K562 (cell line): ENCODE data around the gene PAQR4. TPM values are rescaled to one million over a fixed set of nuclear protein-coding genes. Genes with fewer than 3 reads are reported as not detected.

Experiments used
- BCOR ChIP-seq: fragments of 450-650 bp; IDR thresholded peaks from 2 replicates; pipeline ENCODE4 v1.6.1; 2016
- C11orf30 ChIP-seq: fragments of 450-650 bp; IDR thresholded peaks from 2 replicates; pipeline ENCODE4 v1.6.1; 2016; ENCODE audit warnings: low read depth, mild to moderate bottlenecking
- CREB1 ChIP-seq, 2 experiments: sonication (generic) in 1 of 2; formaldehyde crosslinking in 1 of 2; IDR thresholded peaks; 2 replicates each; pipeline versions ENCODE4 v1.6.1 to v1.8.0; 2012 to 2022; ENCODE audit warnings: inconsistent platforms in 1 of 2, mild to moderate bottlenecking in 1 of 2, missing genetic modification reagents in 1 of 2, moderate library complexity in 1 of 2
- HDAC2 ChIP-seq: fragments of 450-650 bp; IDR thresholded peaks from 2 replicates; pipeline ENCODE4 v1.6.1; 2016; ENCODE audit warnings: mild to moderate bottlenecking
- PCBP2 ChIP-seq: fragments of 200-400 bp; formaldehyde crosslinking; IDR thresholded peaks from 2 replicates; pipeline ENCODE4 v1.6.1; 2018; ENCODE audit warnings: low read length, low read depth, mild to moderate bottlenecking, moderate library complexity; ENCODE audit not compliant: poor library complexity, severe bottlenecking
- SIN3A ChIP-seq, 2 experiments: fragments of 150-350 bp in 1 of 2; IDR thresholded peaks; 2 replicates each; pipeline ENCODE4 v1.6.1; 2011 to 2016; ENCODE audit warnings: borderline replicate concordance in 2 of 2, low read depth in 2 of 2, low read length in 2 of 2, mild to moderate bottlenecking in 2 of 2, moderate library complexity in 2 of 2; ENCODE audit not compliant: control insufficient read depth in 1 of 2
- SRSF9 ChIP-seq: fragments of 200-400 bp; formaldehyde crosslinking; IDR thresholded peaks from 2 replicates; pipeline ENCODE4 v1.6.1; 2017; ENCODE audit warnings: low read depth, low read length, borderline replicate concordance
- TAF9B ChIP-seq: fragments of 450-650 bp; IDR thresholded peaks from 2 replicates; pipeline ENCODE4 v1.6.1; 2018; ENCODE audit warnings: mild to moderate bottlenecking; ENCODE audit not compliant: partially characterized antibody
- ZNF584 ChIP-seq: fragments of 200-800 bp; sonication (Bioruptor generic); IDR thresholded peaks from 2 replicates; pipeline ENCODE4 v1.6.1; 2016; ENCODE audit warnings: low read depth, mild to moderate bottlenecking, missing genetic modification characterization, missing compliant biosample characterization
- polyA plus RNA-seq, 8 experiments: library from polyadenylated mRNA; depleted of rRNA in 4 of 8; stranded (reverse) in 5 of 8; unstranded in 3 of 8; fragments of >200 nt; fragmentation: Nextera tagmentation in 2 of 8; fragmentation: Illumina TruSeq in 1 of 8; extraction: Ambion mirVana in 2 of 8; extraction: Trizol in 1 of 8; gene quantifications; 2 replicates each; pipeline versions ENCODE4 v1.2.1 to v1.2.3, GENCODE V29; 2011 to 2014; ENCODE audit warnings: inconsistent platforms in 1 of 8, missing spikeins in 1 of 8
- total RNA-seq, 7 experiments: library from RNA; depleted of rRNA in 6 of 7; stranded (reverse); fragments of >200 nt in 6 of 7; fragmentation: Illumina TruSeq in 2 of 7; extraction: Trizol in 2 of 7; gene quantifications; 2 replicates each; pipeline versions ENCODE4 v1.2.1 to v1.2.3, GENCODE V29; 2011 to 2021; ENCODE audit warnings: low replicate concordance in 1 of 7
- TF ChIP-seq, protein P1 (sequence below), 2 experiments: fragments of 450-650 bp; IDR thresholded peaks; 2 replicates each; pipeline ENCODE4 v1.6.1; 2016; ENCODE audit warnings: mild to moderate bottlenecking in 2 of 2, borderline replicate concordance in 1 of 2, low read depth in 1 of 2, moderate library complexity in 1 of 2

Gene PAQR4
- total and polyA plus RNA-seq, 9 of the 15 experiments (the other 6 are each of a cell fraction or from before 2014, with no cell fraction given): 0.62 to 40.4 (median 19.5) TPM

- TF ChIP-seq SIN3A (IDR thresholded peaks at IDR 0.05; ENCODE audit: borderline replicate concordance in 2 of 2, control insufficient read depth in 1 of 2, low read depth in 2 of 2, low read length in 2 of 2) (no peak), CREB1 (IDR thresholded peaks at IDR 0.05) (no peak), CREB1 (CRISPR knock-in tag; IDR thresholded peaks at IDR 0.05) (no peak), TAF9B (no peak), ZNF584 (CRISPR knock-in tag) (no peak), C11orf30 (no peak), PCBP2 (no peak), HDAC2 (peak; percentile 27; the same call in 1 of the 2 replicates), SRSF9 (no peak), BCOR (peak; percentile 82)
- TF ChIP-seq, protein P1, sequence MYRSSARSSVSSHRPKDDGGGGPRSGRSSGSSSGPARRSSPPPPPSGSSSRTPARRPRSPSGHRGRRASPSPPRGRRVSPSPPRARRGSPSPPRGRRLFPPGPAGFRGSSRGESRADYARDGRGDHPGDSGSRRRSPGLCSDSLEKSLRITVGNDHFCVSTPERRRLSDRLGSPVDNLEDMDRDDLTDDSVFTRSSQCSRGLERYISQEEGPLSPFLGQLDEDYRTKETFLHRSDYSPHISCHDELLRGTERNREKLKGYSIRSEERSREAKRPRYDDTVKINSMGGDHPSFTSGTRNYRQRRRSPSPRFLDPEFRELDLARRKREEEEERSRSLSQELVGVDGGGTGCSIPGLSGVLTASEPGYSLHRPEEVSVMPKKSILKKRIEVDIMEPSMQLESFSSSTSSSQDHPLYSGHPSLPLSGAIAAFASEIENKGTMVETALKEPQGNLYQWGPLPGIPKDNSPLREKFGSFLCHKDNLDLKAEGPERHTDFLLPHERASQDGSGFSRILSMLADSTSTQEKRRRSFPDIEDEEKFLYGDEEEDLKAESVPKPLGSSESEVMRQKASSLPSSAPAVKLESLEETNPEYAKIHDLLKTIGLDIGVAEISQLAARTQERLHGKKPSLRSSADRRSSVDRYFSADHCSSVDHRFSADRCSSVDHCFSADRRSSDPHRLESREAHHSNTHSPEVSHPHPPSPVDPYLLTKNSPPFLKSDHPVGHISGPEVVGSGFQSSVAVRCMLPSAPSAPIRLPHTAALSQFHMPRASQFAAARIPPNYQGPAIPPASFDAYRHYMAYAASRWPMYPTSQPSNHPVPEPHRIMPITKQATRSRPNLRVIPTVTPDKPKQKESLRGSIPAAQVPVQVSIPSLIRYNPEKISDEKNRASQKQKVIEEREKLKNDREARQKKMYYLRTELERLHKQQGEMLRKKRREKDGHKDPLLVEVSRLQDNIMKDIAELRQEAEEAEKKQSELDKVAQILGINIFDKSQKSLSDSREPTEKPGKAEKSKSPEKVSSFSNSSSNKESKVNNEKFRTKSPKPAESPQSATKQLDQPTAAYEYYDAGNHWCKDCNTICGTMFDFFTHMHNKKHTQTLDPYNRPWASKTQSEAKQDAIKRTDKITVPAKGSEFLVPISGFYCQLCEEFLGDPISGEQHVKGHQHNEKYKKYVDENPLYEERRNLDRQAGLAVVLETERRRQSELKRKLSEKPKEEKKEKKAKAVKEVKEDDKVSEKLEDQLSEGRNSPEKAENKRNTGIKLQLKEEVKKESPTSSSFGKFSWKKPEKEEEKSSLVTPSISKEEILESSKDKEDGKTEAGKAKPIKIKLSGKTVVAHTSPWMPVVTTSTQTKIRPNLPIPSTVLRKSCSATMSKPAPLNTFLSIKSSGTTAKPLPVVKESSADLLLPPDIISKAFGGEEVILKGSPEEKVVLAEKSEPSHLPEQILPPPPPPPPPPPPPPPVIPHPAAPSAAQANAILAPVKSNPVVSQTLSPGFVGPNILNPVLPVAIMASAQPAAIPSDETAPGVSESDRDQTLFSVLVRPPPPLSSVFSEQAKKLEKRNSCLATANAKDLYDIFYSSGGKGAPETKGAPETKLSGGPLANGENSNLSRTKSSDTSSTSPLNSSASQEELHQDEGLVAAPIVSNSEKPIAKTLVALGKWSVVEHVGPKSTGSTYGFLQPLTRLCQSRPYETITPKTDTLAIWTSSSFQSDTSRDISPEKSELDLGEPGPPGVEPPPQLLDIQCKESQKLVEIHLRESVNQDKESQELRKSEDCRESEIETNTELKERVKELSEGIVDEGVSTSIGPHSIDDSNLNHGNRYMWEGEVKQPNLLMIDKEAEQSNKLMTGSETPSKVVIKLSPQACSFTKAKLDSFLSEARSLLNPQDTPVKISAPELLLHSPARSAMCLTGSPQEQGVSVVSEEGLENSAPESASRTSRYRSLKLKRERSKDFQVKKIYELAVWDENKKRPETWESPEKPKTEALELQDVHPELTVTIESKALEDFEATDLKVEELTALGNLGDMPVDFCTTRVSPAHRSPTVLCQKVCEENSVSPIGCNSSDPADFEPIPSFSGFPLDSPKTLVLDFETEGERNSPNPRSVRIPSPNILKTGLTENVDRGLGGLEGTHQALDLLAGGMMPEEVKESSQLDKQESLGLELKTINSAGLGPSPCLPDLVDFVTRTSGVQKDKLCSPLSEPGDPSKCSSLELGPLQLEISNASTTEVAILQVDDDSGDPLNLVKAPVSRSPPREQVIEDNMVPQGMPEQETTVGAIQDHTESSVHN (IDR thresholded peaks at IDR 0.05; ENCODE audit: borderline replicate concordance in 1 of 2, low read depth in 1 of 2): no peak
- TF ChIP-seq, all 486 proteins: peak for 27
Measured at GRCh38 chr16:3019594-3020246, 50.6 kb downstream of the PAQR4 start (continued).
